Stimulated activated CD4-positive, alpha-beta T cell treated with anti-CD3 and anti-CD28 coated beads, Interleukin-15, amount 100 ng/mL, for 1 hour (primary cell): Measurements from ENCODE around the gene VCX2.
"Not testable (repeated sequence)": the region's sequence is repeated elsewhere in the genome, so short reads cannot be mapped to it uniquely, and the experiment has no call there.

ENCODE experiments used
- DNase-seq, 2 donors: peaks; one replicate each; pipeline ENCODE4 v3.0.0-alpha.2; 2020; ENCODE audit warnings: low read depth in 1 of 2, low spot score in 1 of 2

VCX2 gene

GRCh38 chrX:8122538-8122937 lies 48.5 kb downstream of the VCX2 start:
- DNase-seq: no peak

- not testable (repeated sequence) for DNase-seq
Observed at GRCh38 chrX:8121391-8121790, 49.7 kb downstream of the VCX2 start.
